Measurements from ENCODE around the gene ARFRP1.
A peak's percentile ranks its signal among the peaks of the same experiment; 100 is the strongest.
"Not testable (repeated sequence)": the region's sequence is repeated elsewhere in the genome, so short reads cannot be mapped to it uniquely, and the experiment has no call there.

ARFRP1 gene

GRCh38 chr20:63660622-63661021, 47.2 kb downstream of the ARFRP1 start:
- TF ChIP-seq, protein P1, sequence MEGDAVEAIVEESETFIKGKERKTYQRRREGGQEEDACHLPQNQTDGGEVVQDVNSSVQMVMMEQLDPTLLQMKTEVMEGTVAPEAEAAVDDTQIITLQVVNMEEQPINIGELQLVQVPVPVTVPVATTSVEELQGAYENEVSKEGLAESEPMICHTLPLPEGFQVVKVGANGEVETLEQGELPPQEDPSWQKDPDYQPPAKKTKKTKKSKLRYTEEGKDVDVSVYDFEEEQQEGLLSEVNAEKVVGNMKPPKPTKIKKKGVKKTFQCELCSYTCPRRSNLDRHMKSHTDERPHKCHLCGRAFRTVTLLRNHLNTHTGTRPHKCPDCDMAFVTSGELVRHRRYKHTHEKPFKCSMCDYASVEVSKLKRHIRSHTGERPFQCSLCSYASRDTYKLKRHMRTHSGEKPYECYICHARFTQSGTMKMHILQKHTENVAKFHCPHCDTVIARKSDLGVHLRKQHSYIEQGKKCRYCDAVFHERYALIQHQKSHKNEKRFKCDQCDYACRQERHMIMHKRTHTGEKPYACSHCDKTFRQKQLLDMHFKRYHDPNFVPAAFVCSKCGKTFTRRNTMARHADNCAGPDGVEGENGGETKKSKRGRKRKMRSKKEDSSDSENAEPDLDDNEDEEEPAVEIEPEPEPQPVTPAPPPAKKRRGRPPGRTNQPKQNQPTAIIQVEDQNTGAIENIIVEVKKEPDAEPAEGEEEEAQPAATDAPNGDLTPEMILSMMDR (IDR thresholded peaks at IDR 0.05; ENCODE audit: extremely low read depth, missing control alignments) = no peak
- no peak for DNase-seq (ENCODE audit: low spot score)

DNA sequence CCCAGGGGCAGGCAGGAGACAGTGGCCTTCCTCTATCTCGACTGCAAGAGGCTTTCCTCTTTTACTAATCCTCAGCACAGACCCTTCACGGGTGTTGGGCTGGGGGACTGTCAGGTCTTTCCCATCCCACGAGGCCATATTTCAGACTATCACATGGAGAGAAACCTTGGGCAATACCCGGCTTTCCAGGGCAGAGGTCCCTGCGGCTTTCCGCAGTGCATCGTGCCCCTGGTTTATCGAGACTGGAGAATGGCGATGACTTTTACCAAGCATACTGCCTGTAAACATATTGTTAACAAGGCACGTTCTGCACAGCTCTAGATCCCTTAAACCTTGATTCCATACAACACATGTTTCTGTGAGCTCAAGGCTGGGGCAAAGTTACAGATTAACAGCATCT, 47.6 kb downstream of the ARFRP1 start:
- not testable (repeated sequence) for DNase-seq (ENCODE audit: low spot score)

DNA sequence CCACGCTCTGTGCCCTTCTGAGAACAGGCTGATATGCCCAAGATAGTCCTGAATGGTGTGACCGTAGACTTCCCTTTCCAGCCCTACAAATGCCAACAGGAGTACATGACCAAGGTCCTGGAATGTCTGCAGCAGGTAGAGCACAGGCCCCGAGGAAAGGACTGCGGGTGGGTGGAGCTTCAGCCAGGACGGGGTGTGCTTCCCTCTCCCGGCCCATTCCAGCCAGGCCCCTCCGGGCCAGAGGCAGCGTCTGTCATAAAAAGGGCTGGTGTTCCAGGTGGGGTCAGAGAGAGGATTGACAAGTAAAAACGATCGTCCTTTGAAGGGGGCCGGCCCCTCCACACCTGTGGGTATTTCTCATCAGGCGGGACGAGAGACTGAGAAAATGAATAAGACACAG, 48.4 kb downstream of the ARFRP1 start:
- DNase-seq (ENCODE audit: low spot score) = no peak
- TF ChIP-seq, protein P1 (IDR thresholded peaks at IDR 0.05; ENCODE audit: extremely low read depth, missing control alignments) = no peak

DNA sequence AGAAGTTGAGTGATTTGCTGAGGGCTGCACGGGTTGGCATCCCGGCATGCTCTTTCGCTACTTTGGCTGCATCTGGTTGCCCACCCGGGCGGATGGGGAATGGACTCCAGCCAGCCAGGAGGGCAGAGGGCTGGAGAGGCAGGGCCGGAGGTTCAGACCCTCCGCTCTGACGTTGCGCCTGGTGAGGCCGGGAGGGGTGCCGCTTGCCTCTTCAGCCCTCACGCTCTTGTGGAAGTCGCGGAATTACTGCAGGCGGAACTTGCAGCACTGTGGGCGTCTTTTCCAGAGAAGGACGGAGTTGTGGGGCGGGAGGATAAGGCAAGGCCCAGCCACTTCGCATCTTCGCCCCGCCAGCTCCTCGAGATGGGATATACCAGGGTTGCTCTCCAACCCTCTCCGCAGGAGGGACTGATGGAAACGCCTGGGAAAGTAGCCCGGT, 49.0 kb downstream of the ARFRP1 start:
- DNase-seq (ENCODE audit: low spot score) = no peak
- TF ChIP-seq, protein P1 (IDR thresholded peaks at IDR 0.05; ENCODE audit: extremely low read depth, missing control alignments) = no peak

GRCh38 chr20:63657937-63658748, 49.6 kb downstream of the ARFRP1 start, which contains the start of gene RTEL1:
RTEL1 (plus strand) TSS chr20:63658312; CDS start chr20:63659403, 1,091 bp downstream.
- DNase-seq (ENCODE audit: low spot score) = peak; percentile 97
- TF ChIP-seq, protein P1 (IDR thresholded peaks at IDR 0.05; ENCODE audit: extremely low read depth, missing control alignments) = no peak

- peak; percentile 47 for DNase-seq (ENCODE audit: low spot score)
- TF ChIP-seq, protein P1 (IDR thresholded peaks at IDR 0.05; ENCODE audit: extremely low read depth, missing control alignments) = no peak
Measured at GRCh38 chr20:63657260-63657936, 50.4 kb downstream of the ARFRP1 start.

GRCh38 chr20:63656451-63656850, 51.3 kb downstream of the ARFRP1 start:
- no peak for DNase-seq (ENCODE audit: low spot score)
- TF ChIP-seq, protein P1 (IDR thresholded peaks at IDR 0.05; ENCODE audit: extremely low read depth, missing control alignments) = no peak
